Measurements from ENCODE around the gene ZNF761. TPM values are rescaled to one million over a fixed set of nuclear protein-coding genes. Genes with fewer than 3 reads are reported as not detected.
"Not testable (repeated sequence)": the region's sequence is repeated elsewhere in the genome, so short reads cannot be mapped to it uniquely, and the experiment has no call there.

The ZNF761 gene
- total RNA-seq, 2 experiments from 2014 or later = 11.2 to 12.6 TPM

DNA sequence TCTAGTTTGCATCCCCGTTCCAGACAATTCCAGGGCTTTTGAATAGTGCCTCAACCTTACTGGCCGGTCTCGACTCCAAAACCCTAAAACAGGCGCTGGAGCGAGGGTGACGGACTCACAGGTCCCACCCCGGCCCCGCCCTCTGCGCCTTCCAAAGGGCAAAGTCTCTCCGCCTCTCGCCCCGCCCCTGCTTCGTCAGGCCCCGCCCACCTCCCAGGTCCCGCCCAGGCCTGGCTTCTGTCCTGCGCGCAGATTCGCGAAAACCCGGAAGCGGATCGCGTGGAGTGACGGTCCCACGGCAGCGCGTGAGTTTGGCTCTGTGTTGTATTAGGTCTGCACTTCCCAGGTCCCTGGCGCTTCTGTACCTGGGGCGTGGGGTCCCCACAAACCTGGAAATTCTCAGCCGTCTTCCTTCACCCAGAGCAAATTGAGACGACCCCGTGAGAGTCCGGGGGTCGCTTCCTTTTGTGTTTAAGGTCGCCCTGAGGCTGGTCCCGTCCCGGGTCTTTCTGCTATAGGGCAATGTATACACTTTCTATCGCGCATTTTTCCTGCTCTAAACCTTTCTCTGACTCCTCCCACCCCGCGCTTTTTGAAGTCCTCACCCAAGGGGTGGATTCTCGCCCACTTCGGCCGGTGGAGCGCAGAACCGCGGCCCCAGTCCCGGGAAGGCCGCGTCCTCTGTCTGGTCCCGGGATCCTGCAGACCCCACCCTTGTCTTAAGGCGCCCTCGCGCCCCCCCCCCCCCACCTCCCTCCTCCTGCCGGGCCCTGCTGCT, 35.9 kb downstream of the ZNF761 start, which contains the start of gene ZNF813:
ZNF813 (plus strand) TSS at position 249 of the 778 bp plus-strand sequence. CDS start 16,090 bp downstream, outside the sequence.
- Mint-ChIP-seq H3K27ac (peak within 1 kb of the TSS; percentile 92), H3K4me3 (peak within 1 kb of the TSS; percentile 84), H3K27me3 (peaks cover 3% of the 10 kb centered on the region), H3K4me1 (peaks cover 20% of the 10 kb centered on the region), H3K9me3 (ENCODE audit: low read depth) (peaks cover 19% of the 10 kb centered on the region), H3K36me3 (peaks cover 30% of the 10 kb centered on the region)
- DNase-seq (peak; percentile 96), ATAC-seq (peak; percentile 98)
- CTCF ChIA-PET = no interaction called here

DNA sequence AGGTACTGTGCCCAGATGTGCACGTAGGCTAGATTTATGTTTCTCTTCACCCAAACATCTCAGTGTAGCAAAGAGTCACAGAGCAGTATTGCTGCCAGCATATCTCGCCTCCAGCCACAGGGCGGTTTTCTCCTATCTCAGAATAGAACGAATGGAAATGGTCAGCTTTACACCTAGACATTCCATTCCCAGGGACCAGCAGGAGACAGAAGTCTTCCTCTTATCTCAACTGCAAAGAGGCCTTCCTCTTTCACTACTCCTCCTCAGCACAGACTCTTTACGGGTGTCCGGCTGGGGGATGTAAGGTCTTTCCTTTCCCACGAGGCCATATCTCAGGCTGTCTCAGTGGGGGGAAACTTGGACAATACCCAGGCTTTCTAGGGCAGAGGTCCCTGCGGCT, 36.8 kb downstream of the ZNF761 start:
- Mint-ChIP-seq H3K27ac (peak overlapping the region; percentile 21), H3K9me3 (ENCODE audit: low read depth) (peaks cover 13% of the 10 kb centered on the region), H3K4me3 (peak overlapping the region; percentile 84), H3K4me1 (peaks cover 20% of the 10 kb centered on the region), H3K36me3 (peaks cover 35% of the 10 kb centered on the region)
- H3K27me3 Mint-ChIP-seq, ATAC-seq, DNase-seq, CTCF ChIA-PET: not testable (repeated sequence)

DNA sequence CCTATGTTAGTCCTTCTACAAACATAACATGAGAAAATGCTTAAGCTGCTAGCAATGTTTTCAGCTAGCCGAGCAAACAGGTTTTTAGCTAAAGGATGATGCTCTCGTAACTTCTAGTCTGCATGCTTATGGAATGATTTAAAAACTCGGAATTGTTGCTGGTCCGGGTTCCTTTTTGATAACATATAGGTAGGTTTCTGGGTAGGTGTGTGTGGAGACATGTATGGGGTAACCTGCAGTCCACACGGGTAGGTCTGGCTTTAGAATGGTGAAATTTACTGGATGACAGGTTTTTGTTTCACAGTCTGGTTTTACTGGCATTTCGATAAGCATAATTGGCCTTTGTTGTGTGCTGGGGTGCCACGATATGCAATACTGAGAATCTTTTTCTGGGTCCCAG, 40.1 kb downstream of the ZNF761 start:
- Mint-ChIP-seq H3K9me3 (ENCODE audit: low read depth) (peaks cover 11% of the 10 kb centered on the region), H3K4me3 (no peak overlapping the region), H3K4me1 (peaks cover 17% of the 10 kb centered on the region), H3K36me3 (peaks cover 56% of the 10 kb centered on the region), H3K27me3 (no peaks in the 10 kb centered on the region), H3K27ac (no peak overlapping the region)
- CTCF ChIA-PET = no interaction called here
- no peak for DNase-seq
- ATAC-seq = no peak

DNA sequence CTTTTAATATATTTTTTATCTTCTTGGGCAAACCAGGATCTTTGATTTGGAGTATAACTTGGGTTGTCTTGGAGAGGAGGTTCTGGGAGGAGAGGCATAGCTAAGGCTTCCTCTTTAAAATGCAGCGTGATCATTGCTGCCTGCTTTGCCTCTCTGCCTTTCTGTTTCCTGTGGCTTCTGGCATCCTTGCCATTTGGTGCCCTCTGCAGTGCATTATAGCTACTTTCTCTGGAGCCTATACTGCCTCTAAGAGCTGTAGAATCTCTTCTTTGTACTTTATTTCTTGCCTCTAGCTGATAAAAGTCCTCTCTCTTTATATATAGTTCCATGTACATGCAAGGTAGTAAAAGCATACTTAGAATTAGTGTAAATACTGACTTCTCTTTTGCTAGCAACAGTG, 43.0 kb downstream of the ZNF761 start:
- H3K36me3 Mint-ChIP-seq = peaks cover 82% of the 10 kb centered on the region
- CTCF ChIA-PET = not testable (repeated sequence)
- H3K9me3 Mint-ChIP-seq (ENCODE audit: low read depth) = peaks cover 19% of the 10 kb centered on the region

DNA sequence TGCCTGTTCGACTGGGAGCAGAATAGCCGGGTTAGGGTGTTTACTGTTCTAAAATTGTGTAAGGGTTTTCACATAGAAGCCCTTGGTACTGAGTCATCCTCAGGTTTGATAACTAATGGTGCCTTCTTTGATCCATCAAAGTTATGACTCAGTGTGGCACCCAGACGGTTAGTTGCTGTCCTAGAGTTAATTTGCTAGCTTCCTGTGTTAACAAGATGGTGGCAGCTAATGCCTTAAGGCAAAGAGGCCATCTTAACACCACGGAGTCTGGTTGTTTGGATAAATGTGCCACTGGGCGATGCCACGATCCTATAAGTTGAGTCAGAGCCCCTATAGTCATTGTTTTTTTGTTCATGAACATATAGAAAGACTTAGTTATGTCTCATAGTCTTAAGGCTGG, 43.7 kb downstream of the ZNF761 start:
- CTCF ChIA-PET, ATAC-seq, H3K27me3 Mint-ChIP-seq, H3K4me1 Mint-ChIP-seq, H3K4me3 Mint-ChIP-seq, DNase-seq, H3K27ac Mint-ChIP-seq: not testable (repeated sequence)
- Mint-ChIP-seq H3K36me3 (peaks cover 86% of the 10 kb centered on the region), H3K9me3 (ENCODE audit: low read depth) (peaks cover 19% of the 10 kb centered on the region)

More for the DNA sequence above, 43.0 kb downstream of the ZNF761 start:
- H3K27ac Mint-ChIP-seq, ATAC-seq, DNase-seq, H3K4me1 Mint-ChIP-seq, H3K27me3 Mint-ChIP-seq, H3K4me3 Mint-ChIP-seq: not testable (repeated sequence)

DNA sequence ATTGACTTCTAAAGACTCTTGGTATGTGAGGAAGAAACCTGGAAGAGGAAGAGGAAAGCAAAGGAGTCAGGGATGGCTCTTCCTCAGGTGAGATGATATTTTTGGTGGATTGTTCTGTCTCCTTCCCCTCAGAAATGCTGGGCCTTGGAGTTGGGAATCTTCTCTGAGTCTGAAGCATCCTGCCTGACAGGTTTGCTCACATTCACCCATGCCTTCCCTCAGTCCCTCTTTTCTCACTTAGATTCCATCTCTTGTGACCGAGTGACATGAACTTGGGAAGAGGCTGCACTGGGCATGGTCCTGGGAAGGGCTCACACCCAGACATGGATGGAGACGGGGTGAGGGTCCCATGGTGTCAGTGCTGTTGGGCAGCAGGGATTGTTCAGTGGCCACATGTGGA, 52.0 kb downstream of the ZNF761 start:
- H3K27ac Mint-ChIP-seq, CTCF ChIA-PET: not testable (repeated sequence)
- peaks cover 41% of the 10 kb centered on the region for H3K9me3 Mint-ChIP-seq (ENCODE audit: low read depth)

DNA sequence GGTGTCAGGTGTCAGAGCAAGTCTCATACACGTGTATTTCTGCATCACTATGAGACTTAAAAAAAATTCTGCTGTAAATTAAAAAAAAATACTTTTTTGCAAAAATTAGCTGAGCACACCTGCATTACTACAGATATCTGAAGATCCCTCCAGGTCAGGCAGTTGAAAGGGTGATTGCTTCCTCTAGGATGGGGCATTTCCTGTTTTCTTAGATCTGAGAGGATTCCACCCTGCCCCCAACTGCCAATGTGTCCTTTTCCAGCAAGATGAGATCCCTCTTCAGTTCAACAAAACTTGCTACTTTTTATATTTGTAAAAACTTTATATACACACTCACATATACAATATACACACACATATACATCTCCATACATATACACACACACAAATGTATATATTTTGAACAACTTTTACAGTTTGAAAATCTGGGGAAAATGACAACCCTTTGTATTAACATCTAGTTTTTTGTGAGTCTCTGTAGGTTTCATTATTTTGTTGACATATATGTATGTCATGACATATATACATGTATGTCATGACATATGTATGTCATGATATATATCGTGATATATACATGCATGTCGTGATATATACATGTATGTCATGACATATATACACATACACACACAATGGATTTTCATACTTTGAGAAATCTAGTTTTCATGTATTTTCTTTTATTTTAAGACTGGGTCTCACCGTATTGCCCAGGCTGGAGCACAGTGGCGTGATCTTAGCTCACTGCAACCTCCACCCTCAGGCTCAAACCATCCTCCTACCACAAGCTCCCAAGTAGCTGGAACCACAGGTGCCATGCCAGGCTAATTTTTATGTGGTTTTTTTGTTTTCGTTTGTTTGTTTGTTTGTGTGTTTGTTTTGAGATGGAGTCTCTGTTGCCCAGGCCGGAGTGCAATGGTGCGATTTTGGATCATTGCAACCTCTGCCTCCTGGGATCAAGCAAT, 53.5 kb downstream of the ZNF761 start:
- Mint-ChIP-seq H3K4me3 (no peak overlapping the region), H3K27ac (no peak overlapping the region), H3K36me3 (peaks cover 78% of the 10 kb centered on the region), H3K27me3 (no peaks in the 10 kb centered on the region), H3K4me1 (no peaks in the 10 kb centered on the region), H3K9me3 (ENCODE audit: low read depth) (peaks cover 40% of the 10 kb centered on the region)
- DNase-seq (no peak), ATAC-seq (no peak)
- CTCF ChIA-PET = no interaction called here

More for the DNA sequence above, 52.0 kb downstream of the ZNF761 start:
- H3K27me3 Mint-ChIP-seq, H3K4me3 Mint-ChIP-seq, ATAC-seq, H3K4me1 Mint-ChIP-seq, DNase-seq: not testable (repeated sequence)
- peaks cover 84% of the 10 kb centered on the region for H3K36me3 Mint-ChIP-seq

DNA sequence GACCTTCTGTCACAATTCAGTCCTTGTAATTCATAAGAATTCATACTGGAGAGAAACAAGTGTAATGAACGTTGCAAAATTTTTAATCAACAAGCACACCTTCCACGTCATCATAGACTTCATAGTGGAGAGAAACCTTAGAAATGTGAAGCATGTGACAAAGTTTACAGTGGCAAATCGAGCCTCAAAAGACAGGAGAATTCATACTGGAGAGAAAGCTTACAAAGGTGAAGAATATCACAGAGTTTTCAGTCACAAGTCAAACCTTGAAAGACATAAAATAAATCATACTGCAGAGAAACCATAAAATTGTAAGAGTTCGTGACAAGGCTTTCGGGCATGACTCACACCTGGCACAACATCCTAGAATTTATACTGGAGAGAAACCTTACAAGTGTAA, 60.4 kb downstream of the ZNF761 start:
- H3K4me3 Mint-ChIP-seq = no peak overlapping the region
- no peak overlapping the region for H3K27ac Mint-ChIP-seq
- DNase-seq = no peak
- CTCF ChIA-PET = no interaction called here
- H3K9me3 Mint-ChIP-seq (ENCODE audit: low read depth) = peaks cover 51% of the 10 kb centered on the region
- ATAC-seq = no peak
- peaks cover 65% of the 10 kb centered on the region for H3K36me3 Mint-ChIP-seq
- no peaks in the 10 kb centered on the region for H3K4me1 Mint-ChIP-seq
- no peaks in the 10 kb centered on the region for H3K27me3 Mint-ChIP-seq

DNA sequence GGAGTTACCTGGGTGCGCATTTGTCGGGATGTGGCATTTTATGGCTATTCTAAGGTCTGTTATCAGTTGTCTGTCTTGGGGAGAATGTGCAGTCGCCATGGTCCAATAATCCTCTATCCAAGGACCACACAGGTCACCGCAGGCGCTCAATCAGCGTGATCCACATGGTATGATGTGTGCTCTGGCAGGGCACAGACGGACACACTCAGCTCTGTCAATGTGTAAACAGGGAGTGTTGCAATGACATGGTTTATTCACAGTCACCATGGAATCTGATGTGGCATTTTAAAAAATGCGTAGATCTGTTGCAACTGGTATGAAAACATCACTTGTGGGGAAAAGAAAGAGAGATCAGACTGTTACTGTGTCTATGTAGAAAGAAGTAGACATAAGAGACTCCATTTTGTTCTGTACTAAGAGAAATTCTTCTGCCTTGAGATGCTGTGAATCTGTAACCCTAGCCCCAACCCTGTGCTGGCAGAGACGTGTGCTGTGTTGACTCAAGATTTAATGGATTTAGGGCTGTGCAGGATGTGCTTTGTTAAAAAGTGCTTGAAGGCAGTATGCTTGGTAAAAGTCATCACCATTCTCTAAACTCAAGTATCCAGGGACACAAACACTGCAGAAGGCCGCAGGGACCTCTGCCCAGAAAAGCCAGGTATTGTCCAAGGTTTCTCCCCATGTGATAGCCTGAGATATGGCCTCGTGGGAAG, 65.7 kb downstream of the ZNF761 start:
- H3K36me3 Mint-ChIP-seq = peaks cover 19% of the 10 kb centered on the region
- H3K27ac Mint-ChIP-seq, H3K4me3 Mint-ChIP-seq, DNase-seq, CTCF ChIA-PET, H3K27me3 Mint-ChIP-seq, H3K4me1 Mint-ChIP-seq, ATAC-seq: not testable (repeated sequence)
- peaks cover 38% of the 10 kb centered on the region for H3K9me3 Mint-ChIP-seq (ENCODE audit: low read depth)

DNA sequence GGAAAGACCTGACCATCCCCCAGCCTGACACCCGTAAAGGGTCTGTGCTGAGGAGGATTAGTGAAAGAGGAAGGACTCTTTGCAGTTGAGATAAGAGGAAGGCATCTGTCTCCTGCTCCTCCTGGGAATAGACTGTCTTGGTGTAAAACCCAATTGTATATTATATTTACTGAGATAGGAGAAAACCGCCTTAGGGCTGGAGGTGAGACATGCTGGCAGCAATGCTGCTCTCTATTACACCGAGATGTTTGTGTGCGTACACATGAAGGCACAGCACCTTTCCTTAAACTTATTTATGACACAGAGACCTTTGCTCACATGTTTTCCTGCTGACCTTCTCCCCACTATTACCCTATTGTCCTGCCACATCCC, 66.2 kb downstream of the ZNF761 start:
- DNase-seq, H3K4me3 Mint-ChIP-seq, CTCF ChIA-PET, H3K27ac Mint-ChIP-seq, ATAC-seq, H3K4me1 Mint-ChIP-seq, H3K27me3 Mint-ChIP-seq: not testable (repeated sequence)
- peaks cover 14% of the 10 kb centered on the region for H3K36me3 Mint-ChIP-seq
- peaks cover 33% of the 10 kb centered on the region for H3K9me3 Mint-ChIP-seq (ENCODE audit: low read depth)

DNA sequence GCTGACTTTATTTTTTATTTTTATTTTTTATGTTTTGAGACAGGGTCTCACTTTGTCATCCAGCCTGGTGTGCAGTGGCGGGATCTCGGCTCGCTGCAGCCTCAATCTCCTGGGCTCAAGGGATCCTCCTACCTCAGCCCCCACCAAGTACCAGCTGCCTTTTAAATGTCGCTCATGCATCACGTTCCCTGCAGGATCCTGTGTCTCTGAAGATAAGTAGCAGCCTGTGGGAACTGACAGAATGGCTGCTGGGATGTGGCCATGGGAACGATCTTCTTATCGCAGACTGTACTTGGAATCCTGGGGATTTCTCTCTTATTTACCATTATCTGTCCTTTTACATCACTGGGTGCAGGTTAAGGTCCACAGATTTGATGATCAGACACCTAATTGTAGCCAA, 71.4 kb downstream of the ZNF761 start:
- CTCF ChIA-PET, DNase-seq, H3K4me1 Mint-ChIP-seq, H3K36me3 Mint-ChIP-seq, ATAC-seq, H3K27me3 Mint-ChIP-seq, H3K27ac Mint-ChIP-seq, H3K4me3 Mint-ChIP-seq: not testable (repeated sequence)
- peaks cover 14% of the 10 kb centered on the region for H3K9me3 Mint-ChIP-seq (ENCODE audit: low read depth)

DNA sequence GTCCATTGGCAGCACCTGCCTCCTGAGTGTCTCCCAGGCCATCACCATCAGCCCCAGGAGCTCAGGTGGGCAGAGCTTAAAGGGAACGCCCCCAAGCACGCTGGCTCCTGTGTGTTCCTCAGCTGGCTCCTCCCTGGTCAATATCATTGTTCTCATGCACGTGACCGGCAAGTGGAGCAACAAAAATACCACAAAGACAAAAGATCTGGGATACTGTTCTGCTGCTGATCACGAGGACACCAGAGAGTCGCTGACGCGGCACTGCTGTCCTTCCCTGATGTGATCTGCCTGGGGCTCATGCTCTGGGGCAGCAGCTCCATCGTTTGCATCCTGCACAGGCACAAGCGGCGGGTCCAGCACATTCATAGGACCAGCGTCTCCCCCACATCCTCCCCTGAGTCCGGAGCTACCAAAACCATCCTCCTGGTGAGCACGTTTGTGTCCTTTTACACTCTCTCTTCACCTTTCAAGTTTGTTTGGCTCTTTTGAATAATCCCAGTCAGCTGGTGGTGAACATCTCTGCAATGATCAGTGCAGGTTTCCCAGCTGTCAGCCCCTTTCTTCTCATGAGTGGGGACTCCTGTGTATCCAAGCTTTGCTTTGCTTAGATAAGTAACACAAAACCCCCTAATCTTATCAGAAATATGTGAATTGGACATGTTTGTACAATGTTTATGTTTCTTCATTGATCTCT, 72.0 kb downstream of the ZNF761 start:
- H3K4me1 Mint-ChIP-seq, CTCF ChIA-PET, H3K27ac Mint-ChIP-seq, DNase-seq, H3K27me3 Mint-ChIP-seq, H3K36me3 Mint-ChIP-seq, ATAC-seq, H3K4me3 Mint-ChIP-seq: not testable (repeated sequence)
- H3K9me3 Mint-ChIP-seq (ENCODE audit: low read depth) = peaks cover 11% of the 10 kb centered on the region

DNA sequence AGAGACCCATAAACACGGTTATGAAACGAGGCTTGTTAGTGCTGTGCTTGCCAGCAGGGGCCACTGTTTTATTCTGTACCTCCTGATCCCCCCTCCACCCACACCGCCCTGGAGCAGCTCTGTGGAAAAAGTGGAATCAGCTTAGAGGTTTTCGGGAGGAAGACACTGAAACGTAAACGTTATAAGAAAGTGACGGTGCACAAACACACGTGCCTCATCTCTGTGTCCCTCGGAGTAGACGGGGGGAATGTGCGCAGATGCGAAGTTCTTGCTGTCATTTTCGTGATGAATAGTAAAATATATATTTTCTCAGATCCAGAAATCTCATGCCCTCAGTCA, 72.5 kb downstream of the ZNF761 start:
- CTCF ChIA-PET; H3K9me3 Mint-ChIP-seq (ENCODE audit: low read depth); H3K4me3 Mint-ChIP-seq; H3K36me3 Mint-ChIP-seq; ATAC-seq; H3K4me1 Mint-ChIP-seq; H3K27ac Mint-ChIP-seq; DNase-seq; H3K27me3 Mint-ChIP-seq: not testable (repeated sequence)

Measured in activated CD8-positive, alpha-beta memory T cell treated with anti-CD3 and anti-CD28 coated beads, Interleukin-2, amount 10 ng/mL, durations not matched to agents 7 days and 5 days (primary cell).